Suprapubic skin (tissue), 4 donors: ENCODE measurements around the gene ACBD6. TPM values are rescaled to one million over a fixed set of nuclear protein-coding genes. Genes with fewer than 3 reads are reported as not detected.

ENCODE experiments used
- DNase-seq, 2 donors: peaks; one replicate each; pipeline ENCODE4 v3.0.0-alpha.2; 2019; ENCODE audit warnings: low spot score in 2 of 2
- H3K27ac ChIP-seq: fragments of 200-600 bp; sonication (generic); one replicate; pipeline ENCODE4 v1.5.1; 2019
- H3K27me3 ChIP-seq: fragments of 200-600 bp; sonication (generic); one replicate; pipeline ENCODE4 v1.5.1; 2019
- H3K36me3 ChIP-seq: fragments of 200-600 bp; sonication (generic); one replicate; pipeline ENCODE4 v1.5.1; 2019
- H3K4me1 ChIP-seq: fragments of 200-600 bp; sonication (generic); one replicate; pipeline ENCODE4 v1.5.1; 2019
- H3K4me3 ChIP-seq: fragments of 200-600 bp; sonication (generic); one replicate; pipeline ENCODE4 v1.5.1; 2019; ENCODE audit warnings: mild to moderate bottlenecking
- H3K9me3 ChIP-seq: fragments of 200-600 bp; sonication (generic); one replicate; pipeline ENCODE4 v1.5.1; 2019
- EP300 ChIP-seq: sonication (generic); formaldehyde crosslinking; IDR thresholded peaks from one replicate; pipeline ENCODE4 v1.6.1; 2017; ENCODE audit warnings: antibody characterized with exemption
- POLR2A ChIP-seq, 2 donors: fragments of 450-650 bp; IDR thresholded peaks; one replicate each; pipeline ENCODE4 v1.6.1; 2017; ENCODE audit warnings: antibody characterized with exemption in 2 of 2, mild to moderate bottlenecking in 2 of 2, moderate library complexity in 2 of 2
- POLR2AphosphoS5 ChIP-seq, 3 donors: sonication (generic); formaldehyde crosslinking; IDR thresholded peaks; one replicate each; pipeline ENCODE4 v1.6.1; 2017; ENCODE audit warnings: antibody characterized with exemption in 3 of 3
- WGBS: methylation state at CpG from one replicate; pipeline ENCODE4 v1.1.5; 2018; 5-methylcytosine and 5-hydroxymethylcytosine counted together
- total RNA-seq, 4 donors: library from RNA; depleted of rRNA; stranded (reverse); fragments of >200 nt; gene quantifications; one replicate each; pipeline ENCODE4 v1.1.0, GENCODE V29; 2016
- TF ChIP-seq, protein P1 (sequence below), 2 donors: fragments of 200-600 bp in 1 of 2; fragments of 450-650 bp in 1 of 2; sonication (generic) in 1 of 2; IDR thresholded peaks; one replicate each; pipeline ENCODE4 v1.5.1; 2016 to 2019; ENCODE audit warnings: antibody characterized with exemption in 2 of 2, mild to moderate bottlenecking in 1 of 2, moderate library complexity in 1 of 2

Gene ACBD6
- total RNA-seq, 4 donors from 2014 or later, result 26.5 to 38.5 (median 33.3) TPM

DNA sequence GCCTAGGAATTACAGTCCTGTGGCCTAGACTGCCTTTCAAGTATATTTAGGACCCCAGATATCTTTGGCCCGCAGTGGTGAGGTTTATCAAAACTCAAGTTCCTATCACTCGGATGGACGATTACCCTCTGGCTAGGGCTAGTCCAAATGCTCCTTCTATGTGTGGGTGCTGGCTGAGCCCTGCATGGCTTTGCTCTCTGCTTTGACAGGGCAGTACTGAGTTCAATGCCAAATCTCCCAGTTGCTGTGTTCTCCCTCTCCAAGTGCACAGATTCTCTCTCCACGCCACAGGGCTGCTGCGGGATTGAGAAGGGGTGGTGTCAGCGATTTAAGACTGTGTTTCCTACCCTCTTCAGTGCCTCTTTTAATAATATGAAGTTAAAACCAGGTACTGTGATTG, 175.3 kb downstream of the ACBD6 start:
- H3K27ac ChIP-seq, result no peak overlapping the region
- no peaks in the 10 kb centered on the region for H3K4me1 ChIP-seq
- no peaks in the 10 kb centered on the region for H3K27me3 ChIP-seq
- TF ChIP-seq, protein P1, sequence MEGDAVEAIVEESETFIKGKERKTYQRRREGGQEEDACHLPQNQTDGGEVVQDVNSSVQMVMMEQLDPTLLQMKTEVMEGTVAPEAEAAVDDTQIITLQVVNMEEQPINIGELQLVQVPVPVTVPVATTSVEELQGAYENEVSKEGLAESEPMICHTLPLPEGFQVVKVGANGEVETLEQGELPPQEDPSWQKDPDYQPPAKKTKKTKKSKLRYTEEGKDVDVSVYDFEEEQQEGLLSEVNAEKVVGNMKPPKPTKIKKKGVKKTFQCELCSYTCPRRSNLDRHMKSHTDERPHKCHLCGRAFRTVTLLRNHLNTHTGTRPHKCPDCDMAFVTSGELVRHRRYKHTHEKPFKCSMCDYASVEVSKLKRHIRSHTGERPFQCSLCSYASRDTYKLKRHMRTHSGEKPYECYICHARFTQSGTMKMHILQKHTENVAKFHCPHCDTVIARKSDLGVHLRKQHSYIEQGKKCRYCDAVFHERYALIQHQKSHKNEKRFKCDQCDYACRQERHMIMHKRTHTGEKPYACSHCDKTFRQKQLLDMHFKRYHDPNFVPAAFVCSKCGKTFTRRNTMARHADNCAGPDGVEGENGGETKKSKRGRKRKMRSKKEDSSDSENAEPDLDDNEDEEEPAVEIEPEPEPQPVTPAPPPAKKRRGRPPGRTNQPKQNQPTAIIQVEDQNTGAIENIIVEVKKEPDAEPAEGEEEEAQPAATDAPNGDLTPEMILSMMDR (IDR thresholded peaks at IDR 0.05), result no peak
- TF ChIP-seq POLR2AphosphoS5 (IDR thresholded peaks at IDR 0.05), result no peak
- no peak for TF ChIP-seq POLR2A (IDR thresholded peaks at IDR 0.05)
- TF ChIP-seq EP300, result no peak
- 95% methylated on average over 6 of the region's 6 CpGs for WGBS
- no peaks in the 10 kb centered on the region for H3K36me3 ChIP-seq
- H3K4me3 ChIP-seq, result no peak overlapping the region
- DNase-seq, result no peak
- H3K9me3 ChIP-seq, result no peaks in the 10 kb centered on the region

DNA sequence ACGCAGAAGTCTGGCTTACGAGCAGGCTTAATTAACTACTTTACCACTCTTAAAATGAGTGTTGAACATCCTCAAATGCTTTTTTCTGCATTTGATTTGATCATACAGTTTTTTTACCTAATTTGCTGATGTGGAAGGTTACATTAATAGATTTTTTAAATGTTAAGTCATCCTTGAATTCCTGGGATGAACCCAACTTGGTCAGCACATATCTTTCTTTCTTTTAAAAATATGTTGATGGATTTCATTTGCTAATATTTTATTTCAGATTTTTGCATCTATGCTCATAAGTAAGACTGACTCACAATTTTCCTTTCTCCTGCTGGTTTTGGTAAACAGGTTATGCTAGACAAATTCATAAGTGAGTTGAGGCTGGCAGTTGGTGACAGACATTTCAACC, 189.5 kb downstream of the ACBD6 start:
- H3K27me3 ChIP-seq, result no peaks in the 10 kb centered on the region
- H3K4me1 ChIP-seq, result no peaks in the 10 kb centered on the region
- DNase-seq, result no peak
- no peak for TF ChIP-seq EP300
- no peak for TF ChIP-seq POLR2AphosphoS5 (IDR thresholded peaks at IDR 0.05)
- TF ChIP-seq, protein P1 (IDR thresholded peaks at IDR 0.05), result no peak
- TF ChIP-seq POLR2A (IDR thresholded peaks at IDR 0.05), result no peak
- peaks cover 9% of the 10 kb centered on the region for H3K36me3 ChIP-seq
- no peaks in the 10 kb centered on the region for H3K9me3 ChIP-seq
- H3K4me3 ChIP-seq, result no peak overlapping the region
- H3K27ac ChIP-seq, result no peak overlapping the region
- WGBS, result 96% methylated on average over 2 of the region's 2 CpGs

DNA sequence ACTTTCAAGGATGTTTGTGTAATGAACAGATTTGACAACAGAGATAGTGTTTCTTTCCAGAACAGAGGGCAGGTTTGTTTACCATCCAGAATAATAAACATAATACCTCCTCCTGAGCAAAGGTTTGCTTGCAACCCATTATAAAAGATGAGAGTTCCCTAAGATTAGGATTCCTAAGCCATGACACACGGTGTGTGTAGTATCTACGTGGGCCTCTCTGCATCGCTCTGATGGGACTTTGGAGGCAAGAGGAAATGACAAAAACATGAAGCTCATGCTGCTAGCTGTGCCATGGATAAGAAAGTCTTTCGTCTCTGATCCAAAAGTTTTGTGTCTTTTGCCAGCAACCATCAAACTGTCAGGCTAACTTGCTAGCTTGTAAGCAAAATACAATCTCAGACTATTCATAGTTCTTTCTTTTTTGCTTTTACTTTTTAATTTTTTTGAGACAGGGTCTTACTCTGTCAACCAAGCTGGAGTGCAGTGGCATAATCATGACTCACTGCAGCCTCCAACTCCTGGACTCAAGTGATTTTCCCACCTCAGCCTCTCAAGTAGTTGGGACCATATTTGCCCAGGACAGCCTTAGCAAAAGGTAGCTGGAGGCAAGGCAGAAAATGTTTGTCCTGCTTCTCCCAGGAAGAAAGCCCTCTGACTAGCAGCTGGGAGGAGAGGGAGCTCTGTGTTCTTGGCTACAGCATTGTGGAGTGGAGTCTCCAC, 191.2 kb downstream of the ACBD6 start:
- H3K4me1 ChIP-seq, result no peaks in the 10 kb centered on the region
- DNase-seq, result no peak
- H3K36me3 ChIP-seq, result peaks cover 9% of the 10 kb centered on the region
- no peak overlapping the region for H3K4me3 ChIP-seq
- H3K9me3 ChIP-seq, result no peaks in the 10 kb centered on the region
- no peaks in the 10 kb centered on the region for H3K27me3 ChIP-seq
- 95% methylated on average over 4 of the region's 4 CpGs for WGBS
- H3K27ac ChIP-seq, result no peak overlapping the region
- no peak for TF ChIP-seq POLR2AphosphoS5 (IDR thresholded peaks at IDR 0.05)
- no peak for TF ChIP-seq EP300
- TF ChIP-seq POLR2A (IDR thresholded peaks at IDR 0.05), result no peak
- TF ChIP-seq, protein P1 (IDR thresholded peaks at IDR 0.05), result no peak

DNA sequence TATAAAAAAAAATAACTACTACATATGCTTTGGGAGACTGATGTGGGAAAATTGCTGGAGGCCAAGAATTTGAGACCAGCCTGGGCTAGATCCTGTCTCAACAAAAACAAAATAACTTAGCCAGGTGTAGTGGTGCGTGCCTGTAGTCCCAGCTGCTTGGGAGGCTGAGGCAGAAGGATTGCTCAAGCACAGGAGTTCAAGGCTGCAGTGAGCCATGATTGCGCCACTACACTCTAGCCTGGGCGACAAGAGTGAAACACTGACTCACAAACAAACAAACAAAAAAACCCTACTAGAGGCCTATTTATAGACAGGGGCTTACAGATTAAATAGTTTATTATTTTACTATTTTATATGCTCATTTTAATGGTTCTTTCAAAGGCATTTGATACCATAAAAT, 192.3 kb downstream of the ACBD6 start:
- 86% methylated on average over 3 of the region's 3 CpGs for WGBS
- DNase-seq, result no peak
- TF ChIP-seq POLR2A (IDR thresholded peaks at IDR 0.05) (no peak), POLR2AphosphoS5 (IDR thresholded peaks at IDR 0.05) (no peak), EP300 (no peak)
- TF ChIP-seq, protein P1 (IDR thresholded peaks at IDR 0.05), result no peak

DNA sequence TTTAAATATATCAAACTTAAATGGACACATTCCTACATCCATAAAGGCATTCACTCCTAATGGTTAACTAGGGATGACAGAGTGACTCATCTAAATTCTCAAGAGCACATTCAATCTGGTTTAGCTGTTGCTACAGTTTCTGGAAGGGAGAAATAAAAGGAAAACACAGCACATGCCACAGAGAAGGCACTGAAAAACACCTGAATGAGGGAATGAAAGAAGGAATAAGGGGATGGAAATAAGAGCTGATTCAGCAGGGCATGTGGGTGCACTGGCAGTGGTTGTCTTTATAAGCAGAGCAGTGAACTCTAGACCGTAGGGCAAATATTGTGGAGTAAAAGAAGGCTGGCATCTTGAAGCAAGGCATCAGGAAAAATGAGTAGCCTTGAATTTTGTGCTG, 193.0 kb downstream of the ACBD6 start:
- TF ChIP-seq, protein P1 (IDR thresholded peaks at IDR 0.05), result no peak
- TF ChIP-seq EP300, result no peak
- TF ChIP-seq POLR2AphosphoS5 (IDR thresholded peaks at IDR 0.05), result no peak
- TF ChIP-seq POLR2A (IDR thresholded peaks at IDR 0.05), result no peak
- no peak for DNase-seq
- no peak overlapping the region for H3K27ac ChIP-seq
- no peaks in the 10 kb centered on the region for H3K9me3 ChIP-seq
- WGBS, result 80% methylated on average over 1 of the region's 1 CpG
- H3K36me3 ChIP-seq, result peaks cover 9% of the 10 kb centered on the region
- no peak overlapping the region for H3K4me3 ChIP-seq
- H3K4me1 ChIP-seq, result no peaks in the 10 kb centered on the region
- no peaks in the 10 kb centered on the region for H3K27me3 ChIP-seq

More for the DNA sequence above, 192.3 kb downstream of the ACBD6 start:
- H3K27ac ChIP-seq, result no peak overlapping the region
- peaks cover 9% of the 10 kb centered on the region for H3K36me3 ChIP-seq
- no peaks in the 10 kb centered on the region for H3K4me1 ChIP-seq
- no peak overlapping the region for H3K4me3 ChIP-seq
- H3K9me3 ChIP-seq, result no peaks in the 10 kb centered on the region
- H3K27me3 ChIP-seq, result no peaks in the 10 kb centered on the region
